GM18873 (cell line): Measurements from ENCODE around the gene CNDP2.

Experiments used
- ATAC-seq: cut with Tn5 transposase; IDR thresholded peaks from one replicate; pipeline ENCODE4 v1.9.1; 2021; ENCODE audit warnings: mild to moderate bottlenecking, moderate library complexity, moderate number of reproducible peaks; ENCODE audit not compliant: unreplicated experiment, low FRiP score

CNDP2 gene

GRCh38 chr18:74531043-74531442 lies 34.9 kb downstream of the CNDP2 start:
- no peak for ATAC-seq

GRCh38 chr18:74532511-74533025 lies 36.4 kb downstream of the CNDP2 start:
- no peak for ATAC-seq

GRCh38 chr18:74533666-74534065 lies 37.5 kb downstream of the CNDP2 start:
- no peak for ATAC-seq

- no peak for ATAC-seq
Observed at GRCh38 chr18:74534150-74534969, 38.2 kb downstream of the CNDP2 start, which contains the start of gene CNDP1. CNDP1 (plus strand) TSS chr18:74534500; CDS start chr18:74534668, 168 bp downstream.

- ATAC-seq, result no peak
Observed at GRCh38 chr18:74534981-74535649, 39.0 kb downstream of the CNDP2 start.

GRCh38 chr18:74539289-74539688 lies 43.1 kb downstream of the CNDP2 start:
- no peak for ATAC-seq

GRCh38 chr18:74540652-74541421 lies 44.7 kb downstream of the CNDP2 start:
- no peak for ATAC-seq

GRCh38 chr18:74541703-74542555 lies 45.8 kb downstream of the CNDP2 start:
- peak; percentile 62 for ATAC-seq

GRCh38 chr18:74544898-74545297 lies 48.7 kb downstream of the CNDP2 start:
- no peak for ATAC-seq

- no peak for ATAC-seq
Observed at GRCh38 chr18:74546007-74546406, 49.8 kb downstream of the CNDP2 start.

- ATAC-seq, result no peak
Observed at GRCh38 chr18:74546751-74547530, 50.8 kb downstream of the CNDP2 start.

- ATAC-seq, result no peak
Observed at GRCh38 chr18:74547860-74548259, 51.7 kb downstream of the CNDP2 start.

GRCh38 chr18:74549591-74550104 lies 53.5 kb downstream of the CNDP2 start:
- ATAC-seq, result no peak

- ATAC-seq, result no peak
Observed at GRCh38 chr18:74550886-74551285, 54.7 kb downstream of the CNDP2 start.

- no peak for ATAC-seq
Observed at GRCh38 chr18:74551452-74551851, 55.3 kb downstream of the CNDP2 start.

- peak; percentile 98 for ATAC-seq
Observed at GRCh38 chr18:74551936-74552555, 55.9 kb downstream of the CNDP2 start.

GRCh38 chr18:74556126-74556525 lies 60.0 kb downstream of the CNDP2 start:
- ATAC-seq, result no peak

- ATAC-seq, result no peak
Observed at GRCh38 chr18:74558096-74558495, 61.9 kb downstream of the CNDP2 start.
